ENCODE results near the gene CKAP5.

DNA sequence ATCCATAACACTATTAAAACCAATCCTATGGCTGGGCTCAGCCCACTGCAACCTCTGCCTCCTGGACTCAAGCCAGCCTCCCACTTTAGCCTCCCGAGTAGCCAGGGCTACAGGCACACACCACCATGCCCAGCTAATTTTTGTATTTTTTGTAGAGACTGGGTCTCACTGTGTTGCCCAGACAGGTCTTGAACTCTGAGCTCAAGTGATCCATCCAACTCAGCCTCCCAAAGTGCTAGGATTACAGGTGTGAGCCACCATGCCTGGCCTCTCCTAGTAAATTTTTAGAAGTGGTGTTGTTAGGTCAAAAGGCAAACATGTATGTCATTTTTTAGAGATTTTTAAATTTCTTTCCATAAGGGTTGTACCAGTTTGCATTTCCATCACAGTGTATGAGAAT, 112.8 kb downstream of the CKAP5 start:
- TF ChIP-seq POLR2A (IDR thresholded peaks at IDR 0.05): no peak
- TF ChIP-seq, protein P1, sequence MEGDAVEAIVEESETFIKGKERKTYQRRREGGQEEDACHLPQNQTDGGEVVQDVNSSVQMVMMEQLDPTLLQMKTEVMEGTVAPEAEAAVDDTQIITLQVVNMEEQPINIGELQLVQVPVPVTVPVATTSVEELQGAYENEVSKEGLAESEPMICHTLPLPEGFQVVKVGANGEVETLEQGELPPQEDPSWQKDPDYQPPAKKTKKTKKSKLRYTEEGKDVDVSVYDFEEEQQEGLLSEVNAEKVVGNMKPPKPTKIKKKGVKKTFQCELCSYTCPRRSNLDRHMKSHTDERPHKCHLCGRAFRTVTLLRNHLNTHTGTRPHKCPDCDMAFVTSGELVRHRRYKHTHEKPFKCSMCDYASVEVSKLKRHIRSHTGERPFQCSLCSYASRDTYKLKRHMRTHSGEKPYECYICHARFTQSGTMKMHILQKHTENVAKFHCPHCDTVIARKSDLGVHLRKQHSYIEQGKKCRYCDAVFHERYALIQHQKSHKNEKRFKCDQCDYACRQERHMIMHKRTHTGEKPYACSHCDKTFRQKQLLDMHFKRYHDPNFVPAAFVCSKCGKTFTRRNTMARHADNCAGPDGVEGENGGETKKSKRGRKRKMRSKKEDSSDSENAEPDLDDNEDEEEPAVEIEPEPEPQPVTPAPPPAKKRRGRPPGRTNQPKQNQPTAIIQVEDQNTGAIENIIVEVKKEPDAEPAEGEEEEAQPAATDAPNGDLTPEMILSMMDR (IDR thresholded peaks at IDR 0.05): no peak

All from lower leg skin (tissue), 3 donors.